Mesothelial cell of epicardium (in vitro differentiated cells): ENCODE data around the gene AFF3. TPM values are rescaled to one million over a fixed set of nuclear protein-coding genes. Genes with fewer than 3 reads are reported as not detected.
"Not testable (repeated sequence)": the region's sequence is repeated elsewhere in the genome, so short reads cannot be mapped to it uniquely, and the experiment has no call there.

ENCODE experiments used
- DNase-seq, 2 experiments: peaks; one replicate each; pipeline ENCODE4 v3.0.0; 2021; ENCODE audit warnings: low spot score in 2 of 2; ENCODE audit not compliant: unreplicated experiment in 2 of 2
- H3K27ac Mint-ChIP-seq: 2 replicates; pipeline ENCODE4 v1.8.0; 2021; ENCODE audit warnings: mixed read lengths
- H3K27me3 Mint-ChIP-seq: 2 replicates; pipeline ENCODE4 v1.8.0; 2021; ENCODE audit warnings: low read depth, mixed read lengths
- H3K36me3 Mint-ChIP-seq: 2 replicates; pipeline ENCODE4 v1.8.0; 2021; ENCODE audit warnings: mixed read lengths
- H3K4me1 Mint-ChIP-seq: 2 replicates; pipeline ENCODE4 v1.8.0; 2021; ENCODE audit warnings: mixed read lengths
- H3K4me3 Mint-ChIP-seq: 2 replicates; pipeline ENCODE4 v1.8.0; 2021; ENCODE audit warnings: mild to moderate bottlenecking, moderate library complexity, mixed read lengths
- H3K9me3 Mint-ChIP-seq: 2 replicates; pipeline ENCODE4 v1.8.0; 2021; ENCODE audit warnings: mixed read lengths
- CTCF ChIP-seq: fragments of 200-600 bp; sonication (generic); IDR thresholded peaks from one replicate; pipeline ENCODE4 v1.5.0; 2021; ENCODE audit warnings: antibody characterized with exemption; ENCODE audit not compliant: unreplicated experiment
- total RNA-seq: library from RNA; stranded (reverse); gene quantifications from 3 replicates; pipeline ENCODE4 v1.2.1, GENCODE V29; 2021

The AFF3 gene
- total RNA-seq, 1 donor from 2014 or later: 14.4 TPM

DNA sequence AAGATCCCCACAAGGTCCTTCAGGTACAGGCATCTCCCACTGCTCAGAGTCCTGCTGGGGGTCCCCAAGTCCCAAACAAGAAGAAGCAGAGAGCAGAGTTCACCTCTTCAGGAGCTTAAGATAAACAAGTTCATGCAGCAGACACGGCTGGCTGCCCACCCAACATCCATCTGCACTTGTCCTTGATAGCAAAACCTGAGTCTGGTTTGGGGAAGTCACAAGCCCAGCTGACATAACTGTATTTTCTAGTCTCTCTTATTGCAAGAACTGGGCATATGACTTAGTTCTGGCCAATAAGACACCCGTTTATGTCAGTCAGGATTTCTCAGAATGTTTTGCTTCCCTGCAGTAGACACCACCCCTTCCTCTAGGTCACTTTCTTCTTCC is 31.8 kb downstream of the AFF3 start:
- no peak for DNase-seq
- H3K27ac Mint-ChIP-seq: no peak overlapping the region
- H3K4me1 Mint-ChIP-seq: peaks cover 24% of the 10 kb centered on the region
- TF ChIP-seq CTCF: no peak
- no peak overlapping the region for H3K4me3 Mint-ChIP-seq
- no peaks in the 10 kb centered on the region for H3K36me3 Mint-ChIP-seq
- H3K9me3 Mint-ChIP-seq: peaks cover 5% of the 10 kb centered on the region
- H3K27me3 Mint-ChIP-seq: peaks cover 67% of the 10 kb centered on the region

DNA sequence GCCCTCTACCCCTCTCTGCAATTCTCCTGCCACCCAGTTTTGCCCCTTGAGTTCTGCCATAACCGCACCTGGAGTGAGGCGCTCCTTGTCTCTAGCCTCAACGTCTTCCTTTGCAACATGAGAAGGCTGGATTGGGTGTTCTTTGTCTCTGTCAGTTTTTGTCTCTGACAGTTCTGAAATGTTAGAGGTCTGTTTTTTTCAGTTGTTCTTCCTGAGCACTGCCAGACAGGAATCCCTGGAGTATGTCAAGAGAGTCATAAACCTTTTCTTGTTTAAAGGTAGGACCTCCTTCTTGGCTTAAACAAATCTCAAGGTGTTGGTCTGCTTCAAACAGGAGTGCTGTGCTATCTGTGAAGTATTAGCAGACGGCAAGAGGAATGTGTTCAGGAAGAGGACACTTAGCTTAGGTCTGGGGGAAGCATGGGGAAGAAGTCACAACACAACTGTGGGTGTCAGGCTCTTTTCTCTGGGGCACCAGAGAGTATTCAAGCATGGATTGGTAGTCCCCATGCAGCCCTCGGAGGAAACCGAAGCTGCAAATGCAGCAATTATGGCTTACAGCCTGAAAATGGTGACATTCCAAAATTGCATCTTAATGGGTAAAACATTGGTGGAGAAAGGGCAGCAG is 32.3 kb downstream of the AFF3 start:
- Mint-ChIP-seq H3K27me3 (peaks cover 70% of the 10 kb centered on the region), H3K4me3 (no peak overlapping the region), H3K27ac (no peak overlapping the region), H3K9me3 (peaks cover 5% of the 10 kb centered on the region), H3K36me3 (no peaks in the 10 kb centered on the region), H3K4me1 (peaks cover 28% of the 10 kb centered on the region)
- TF ChIP-seq CTCF: no peak
- no peak for DNase-seq

DNA sequence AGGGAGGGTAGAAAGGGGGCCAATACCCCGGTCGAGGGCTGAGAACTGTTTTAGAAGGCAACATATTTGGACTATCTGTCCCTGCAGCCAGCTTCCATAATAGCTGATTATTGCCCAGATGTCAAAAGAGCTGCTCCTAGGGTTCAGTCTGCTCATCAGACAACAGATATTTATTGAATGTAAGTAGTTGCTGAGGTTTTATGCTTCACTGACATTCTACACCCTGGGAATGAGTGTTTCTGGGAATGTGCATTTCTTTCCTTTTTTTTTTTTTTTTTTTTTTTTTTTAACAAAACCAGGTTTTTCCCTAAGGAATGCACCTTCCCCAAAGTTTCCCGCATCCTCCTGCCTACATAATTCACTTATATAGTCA is 33.8 kb downstream of the AFF3 start:
- Mint-ChIP-seq H3K27me3 (peaks cover 68% of the 10 kb centered on the region), H3K4me1 (peaks cover 28% of the 10 kb centered on the region)
- H3K27ac Mint-ChIP-seq, H3K36me3 Mint-ChIP-seq, H3K9me3 Mint-ChIP-seq, H3K4me3 Mint-ChIP-seq, DNase-seq: not testable (repeated sequence)

DNA sequence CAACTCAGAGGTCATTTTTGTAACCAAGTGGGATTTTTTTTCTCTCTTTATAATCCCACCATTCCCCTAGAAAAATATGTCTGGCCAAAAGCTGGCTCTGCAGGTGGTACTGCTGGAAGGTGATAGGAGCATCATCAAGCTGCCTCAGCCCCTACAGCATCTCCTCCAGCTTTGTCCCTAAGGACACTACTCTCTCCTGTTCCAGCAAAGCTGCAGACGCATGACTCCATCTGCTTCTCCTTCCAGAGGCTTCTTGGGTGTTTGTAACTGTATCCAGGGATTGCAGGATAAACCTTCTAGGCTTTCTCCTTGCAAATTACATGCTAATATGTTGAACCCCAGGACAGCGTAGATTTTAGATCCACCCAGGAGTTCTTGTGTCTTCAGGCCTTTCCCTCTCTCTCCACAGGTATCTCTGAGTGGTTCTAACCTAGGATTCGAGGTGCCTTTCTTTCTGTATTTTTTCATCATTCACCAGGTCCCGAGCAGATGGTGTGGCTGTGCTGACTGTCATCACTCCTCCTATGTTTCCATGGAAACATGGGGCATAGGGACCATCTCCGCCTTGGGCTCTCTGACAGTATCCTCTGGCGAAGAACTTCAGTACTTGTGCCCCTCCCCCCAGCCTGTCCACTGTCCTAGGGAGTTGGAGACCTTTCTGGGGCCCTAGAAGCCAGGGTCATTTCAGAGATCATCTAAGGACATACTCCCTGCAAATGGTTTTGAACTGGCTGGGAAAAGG is 34.3 kb downstream of the AFF3 start:
- no peak overlapping the region for H3K4me3 Mint-ChIP-seq
- H3K27me3 Mint-ChIP-seq: peaks cover 68% of the 10 kb centered on the region
- H3K4me1 Mint-ChIP-seq: peaks cover 28% of the 10 kb centered on the region
- no peaks in the 10 kb centered on the region for H3K9me3 Mint-ChIP-seq
- H3K36me3 Mint-ChIP-seq: no peaks in the 10 kb centered on the region
- no peak for DNase-seq
- H3K27ac Mint-ChIP-seq: no peak overlapping the region
- no peak for TF ChIP-seq CTCF

DNA sequence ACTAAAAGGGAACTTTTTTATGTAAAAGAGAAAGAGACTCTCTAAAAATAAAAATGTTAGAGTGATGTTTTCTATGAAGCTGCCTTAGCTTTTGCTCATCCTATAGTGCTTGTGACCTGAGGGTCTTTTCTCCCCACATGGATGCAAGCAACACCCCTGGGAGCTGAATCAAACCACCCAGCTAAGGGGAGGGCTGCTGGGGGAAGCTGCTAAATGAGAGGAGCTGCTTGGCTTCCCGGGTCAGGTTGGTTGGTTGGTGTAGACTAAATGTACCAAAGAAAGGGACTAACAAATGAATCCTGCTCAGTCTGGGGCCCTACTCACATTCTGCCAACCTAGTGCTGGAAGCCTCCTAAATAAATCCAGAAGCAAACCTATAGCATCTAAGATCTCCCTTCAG is 35.0 kb downstream of the AFF3 start:
- Mint-ChIP-seq H3K4me1 (peaks cover 28% of the 10 kb centered on the region), H3K27ac (no peak overlapping the region), H3K9me3 (no peaks in the 10 kb centered on the region), H3K36me3 (no peaks in the 10 kb centered on the region), H3K27me3 (peaks cover 66% of the 10 kb centered on the region), H3K4me3 (no peak overlapping the region)
- no peak for DNase-seq
- TF ChIP-seq CTCF: no peak

- Mint-ChIP-seq H3K27ac (no peak overlapping the region), H3K4me1 (peaks cover 28% of the 10 kb centered on the region), H3K9me3 (no peaks in the 10 kb centered on the region), H3K27me3 (peaks cover 63% of the 10 kb centered on the region), H3K36me3 (no peaks in the 10 kb centered on the region), H3K4me3 (no peak overlapping the region)
- no peak for DNase-seq
- TF ChIP-seq CTCF: no peak
These were observed 35.9 kb downstream of the AFF3 start for GRCh38 chr2:100106460-100106859.
